ENCODE data around the gene UCP2.

UCP2 gene

GRCh38 chr11:74001822-74002286 is 19.2 kb upstream of the UCP2 start:
- TF ChIP-seq CREB1 (IDR thresholded peaks at IDR 0.05; ENCODE audit: low read depth), result no peak

GRCh38 chr11:74000307-74001133 is 17.9 kb upstream of the UCP2 start:
- no peak for TF ChIP-seq CREB1 (IDR thresholded peaks at IDR 0.05; ENCODE audit: low read depth)
- no peak for TF ChIP-seq TCF12 (IDR thresholded peaks at IDR 0.05; ENCODE audit: low read depth)
- no peak for TF ChIP-seq RAD21 (IDR thresholded peaks at IDR 0.05; ENCODE audit: low read depth)
- no peak for TF ChIP-seq TAF1 (IDR thresholded peaks at IDR 0.05; ENCODE audit: low read depth)
- TF ChIP-seq ZBTB7A (IDR thresholded peaks at IDR 0.05; ENCODE audit: low read depth), result no peak
- TF ChIP-seq REST (IDR thresholded peaks at IDR 0.05; ENCODE audit: low read depth), result no peak
- no peak for TF ChIP-seq USF1 (IDR thresholded peaks at IDR 0.05)
- no peak for TF ChIP-seq TEAD4 (IDR thresholded peaks at IDR 0.05)
- TF ChIP-seq MAX (IDR thresholded peaks at IDR 0.05), result no peak
- no peak for TF ChIP-seq FOXM1 (IDR thresholded peaks at IDR 0.05; ENCODE audit: borderline replicate concordance, low read depth)
- no peak for TF ChIP-seq YY1 (IDR thresholded peaks at IDR 0.05; ENCODE audit: low read depth)
- no peak for TF ChIP-seq EGR1 (IDR thresholded peaks at IDR 0.05)
- TF ChIP-seq NFIC (IDR thresholded peaks at IDR 0.05), result no peak
- no peak for TF ChIP-seq EP300 (IDR thresholded peaks at IDR 0.05; ENCODE audit: borderline replicate concordance)
- TF ChIP-seq CEBPB (IDR thresholded peaks at IDR 0.05), result no peak

DNA sequence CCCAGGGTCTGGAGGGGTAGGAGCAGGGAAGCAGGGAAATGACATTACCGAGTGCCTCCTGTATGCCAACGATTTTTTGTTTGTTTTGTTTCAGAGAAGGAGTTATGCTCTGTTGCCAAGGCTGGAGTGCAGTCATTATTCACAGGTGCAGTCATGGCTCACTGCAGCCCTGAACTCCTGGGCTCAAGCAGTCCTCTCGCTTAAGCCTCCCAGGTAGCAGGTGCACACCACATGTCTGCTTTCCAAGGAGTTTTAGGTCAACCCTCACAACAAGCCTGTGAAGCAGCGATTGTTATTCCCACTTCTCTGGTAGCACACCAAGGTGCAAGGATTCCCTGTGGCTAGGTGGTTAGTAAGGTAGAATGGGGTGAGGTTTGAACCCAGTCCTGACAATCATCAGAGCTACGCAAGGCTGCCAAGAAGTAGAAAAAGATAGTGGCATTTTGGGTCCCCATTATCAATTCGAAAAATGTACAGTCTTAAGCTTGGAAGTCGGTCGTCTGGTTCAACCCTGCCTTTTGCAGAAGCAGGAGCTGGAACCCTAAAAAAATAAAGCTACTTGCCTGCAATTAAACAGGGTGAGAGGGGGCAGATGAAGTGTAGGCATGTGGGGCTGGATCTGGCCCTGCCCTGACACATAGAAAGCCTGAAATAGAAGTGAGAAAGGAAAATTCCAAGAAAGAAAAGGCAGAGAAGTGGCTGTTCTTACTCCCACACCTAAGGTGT is 17.1 kb upstream of the UCP2 start:
- no peak for TF ChIP-seq MAX (IDR thresholded peaks at IDR 0.05)
- TF ChIP-seq CREB1 (IDR thresholded peaks at IDR 0.05; ENCODE audit: low read depth), result no peak
- TF ChIP-seq TEAD4 (IDR thresholded peaks at IDR 0.05), result no peak
- TF ChIP-seq NFIC (IDR thresholded peaks at IDR 0.05), result no peak
- no peak for TF ChIP-seq ZBTB7A (IDR thresholded peaks at IDR 0.05; ENCODE audit: low read depth)
- no peak for TF ChIP-seq TAF1 (IDR thresholded peaks at IDR 0.05; ENCODE audit: low read depth)
- TF ChIP-seq REST (IDR thresholded peaks at IDR 0.05; ENCODE audit: low read depth), result no peak
- no peak for TF ChIP-seq EP300 (IDR thresholded peaks at IDR 0.05; ENCODE audit: borderline replicate concordance)
- no peak for TF ChIP-seq FOXM1 (IDR thresholded peaks at IDR 0.05; ENCODE audit: borderline replicate concordance, low read depth)
- no peak for TF ChIP-seq EGR1 (IDR thresholded peaks at IDR 0.05)
- TF ChIP-seq USF1 (IDR thresholded peaks at IDR 0.05), result no peak
- TF ChIP-seq CEBPB (IDR thresholded peaks at IDR 0.05), result no peak
- no peak for TF ChIP-seq RAD21 (IDR thresholded peaks at IDR 0.05; ENCODE audit: low read depth)
- TF ChIP-seq YY1 (IDR thresholded peaks at IDR 0.05; ENCODE audit: low read depth), result no peak
- TF ChIP-seq TCF12 (IDR thresholded peaks at IDR 0.05; ENCODE audit: low read depth), result no peak

DNA sequence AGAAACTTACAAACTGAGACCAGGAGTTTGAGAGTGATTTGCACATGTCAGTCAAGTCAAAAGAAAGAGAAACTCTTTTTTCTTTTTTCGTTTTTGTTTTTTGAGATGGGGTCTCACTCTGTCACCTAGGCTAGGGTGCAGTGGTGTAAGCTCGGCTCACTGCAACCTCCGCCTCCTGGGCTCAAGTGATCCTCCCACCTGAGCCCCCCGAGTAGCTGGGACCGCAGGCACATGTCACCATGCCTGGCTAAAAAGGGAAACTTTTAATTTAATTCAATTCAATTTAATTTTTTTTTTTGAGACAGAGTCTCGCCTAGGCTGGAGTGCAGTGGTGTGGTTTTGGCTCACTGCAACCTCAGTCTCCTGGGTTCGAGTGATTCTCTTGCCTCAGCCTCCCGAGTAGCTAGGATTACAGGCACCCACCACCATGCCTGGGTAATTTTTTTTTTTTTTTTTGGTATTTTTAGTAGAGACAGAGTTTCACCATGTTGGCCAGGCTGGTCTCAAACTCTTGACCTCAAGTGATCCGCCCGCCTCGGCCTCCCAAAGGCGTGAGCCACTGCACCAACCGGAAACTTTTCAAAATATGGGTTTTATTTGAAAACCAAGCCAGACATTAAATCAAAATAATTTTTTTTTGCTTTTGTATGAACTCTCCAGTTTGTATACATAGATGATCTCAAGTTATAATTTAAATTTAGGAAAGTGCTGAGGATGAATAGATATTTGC is 16.4 kb upstream of the UCP2 start:
- TF ChIP-seq TAF1 (IDR thresholded peaks at IDR 0.05; ENCODE audit: low read depth), result no peak
- TF ChIP-seq RAD21 (IDR thresholded peaks at IDR 0.05; ENCODE audit: low read depth), result no peak
- TF ChIP-seq CREB1 (IDR thresholded peaks at IDR 0.05; ENCODE audit: low read depth), result no peak
- TF ChIP-seq REST (IDR thresholded peaks at IDR 0.05; ENCODE audit: low read depth), result no peak
- TF ChIP-seq ZBTB7A (IDR thresholded peaks at IDR 0.05; ENCODE audit: low read depth), result no peak

Measured in Ishikawa (cell line).